Immature natural killer cell (primary cell): ENCODE results near the gene DZANK1. TPM values are rescaled to one million over a fixed set of nuclear protein-coding genes. Genes with fewer than 3 reads are reported as not detected.
"Not testable (repeated sequence)": the region's sequence is repeated elsewhere in the genome, so short reads cannot be mapped to it uniquely, and the experiment has no call there.

Experiments used
- DNase-seq, 3 donors: peaks; one replicate each; pipeline ENCODE4 v3.0.0; 2022; ENCODE audit warnings: mixed read lengths in 1 of 3
- H3K27ac Mint-ChIP-seq, 6 donors: one replicate each; pipeline ENCODE4 v1.8.0; 2020; ENCODE audit warnings: mixed read lengths in 6 of 6, mild to moderate bottlenecking in 5 of 6, inconsistent platforms in 4 of 6, moderate library complexity in 3 of 6
- H3K27me3 Mint-ChIP-seq, 3 donors: one replicate each; pipeline ENCODE4 v1.8.0; 2020 to 2021; ENCODE audit warnings: low read depth in 3 of 3, mild to moderate bottlenecking in 3 of 3, mixed read lengths in 3 of 3, moderate library complexity in 3 of 3, inconsistent platforms in 1 of 3
- H3K36me3 Mint-ChIP-seq, 3 donors: one replicate each; pipeline ENCODE4 v1.8.0; 2020; ENCODE audit warnings: mixed read lengths in 3 of 3, inconsistent platforms in 2 of 3, mild to moderate bottlenecking in 2 of 3
- H3K4me1 Mint-ChIP-seq, 2 donors: one replicate each; pipeline ENCODE4 v1.8.0; 2020; ENCODE audit warnings: inconsistent platforms in 2 of 2, mild to moderate bottlenecking in 2 of 2, mixed read lengths in 2 of 2, moderate library complexity in 1 of 2
- H3K4me3 Mint-ChIP-seq, 5 donors: one replicate each; pipeline ENCODE4 v1.8.0; 2020; ENCODE audit warnings: mild to moderate bottlenecking in 5 of 5, mixed read lengths in 5 of 5, inconsistent platforms in 3 of 5, moderate library complexity in 3 of 5
- H3K9me3 Mint-ChIP-seq, 6 donors: one replicate each; pipeline ENCODE4 v1.8.0; 2020; ENCODE audit warnings: mild to moderate bottlenecking in 6 of 6, mixed read lengths in 6 of 6, inconsistent platforms in 4 of 6, moderate library complexity in 3 of 6
- polyA plus RNA-seq, 3 donors: library from polyadenylated mRNA; unstranded; fragments of 300-500 nt; fragmentation: Illumina TruSeq; gene quantifications; one replicate each; pipeline ENCODE4 v1.2.3, GENCODE V29; 2021

The DZANK1 gene
- polyA plus RNA-seq, 3 donors from 2014 or later = 1.2 to 1.6 TPM; not detected in 1

DNA sequence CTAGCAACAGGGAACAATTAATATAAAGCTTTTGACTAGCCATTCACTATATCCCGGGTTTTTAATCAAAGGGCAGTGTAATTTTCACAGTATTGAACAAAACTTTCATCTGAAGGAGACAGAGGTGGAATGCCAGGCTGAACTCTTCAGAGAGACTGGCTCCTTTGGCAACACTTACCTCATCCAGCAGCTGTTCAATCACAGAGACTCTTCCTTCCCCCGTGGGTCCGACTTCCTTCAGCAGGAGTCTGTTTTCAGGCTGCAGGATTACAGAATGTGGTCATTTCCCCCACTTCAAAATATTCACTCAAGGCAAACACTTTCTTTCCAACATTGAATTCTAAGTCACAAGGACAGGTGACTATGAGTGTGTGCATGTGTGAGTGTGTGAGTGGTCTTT lies 76.6 kb downstream of the DZANK1 start:
- Mint-ChIP-seq H3K27me3 (peaks cover 0 to 2% (median 0%) of the 10 kb centered on the region in 3 donors), H3K9me3 (no peaks in the 10 kb centered on the region), H3K36me3 (peaks cover 13 to 19% (median 14%) of the 10 kb centered on the region in 3 donors), H3K27ac (no peak overlapping the region), H3K4me3 (no peak overlapping the region), H3K4me1 (no peaks in the 10 kb centered on the region)
- DNase-seq = no peak

DNA sequence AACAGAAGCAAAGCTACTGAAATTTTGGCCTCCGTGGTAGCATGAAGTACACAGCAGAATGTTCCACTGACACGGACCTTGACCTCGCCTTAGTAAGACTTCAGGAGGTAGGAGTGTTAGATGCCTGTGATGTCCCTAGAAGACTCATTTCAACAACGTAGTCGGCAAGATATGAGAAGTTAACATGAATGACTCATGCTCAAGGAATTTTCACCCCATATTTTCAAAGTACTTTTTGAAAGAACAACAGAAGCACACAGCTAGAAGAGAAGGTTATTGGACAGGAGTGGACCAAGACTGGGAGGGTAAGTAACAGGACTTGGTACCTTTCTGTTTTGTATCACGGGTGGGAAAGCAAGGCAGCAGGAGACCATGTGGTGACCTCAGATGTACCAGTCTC lies 78.0 kb downstream of the DZANK1 start:
- peaks cover 13 to 19% (median 14%) of the 10 kb centered on the region in 3 donors for H3K36me3 Mint-ChIP-seq
- no peaks in the 10 kb centered on the region for H3K9me3 Mint-ChIP-seq
- H3K4me1 Mint-ChIP-seq = no peaks in the 10 kb centered on the region
- no peak overlapping the region for H3K4me3 Mint-ChIP-seq
- H3K27me3 Mint-ChIP-seq = peaks cover 0 to 2% (median 0%) of the 10 kb centered on the region in 3 donors
- no peak overlapping the region for H3K27ac Mint-ChIP-seq
- no peak for DNase-seq

DNA sequence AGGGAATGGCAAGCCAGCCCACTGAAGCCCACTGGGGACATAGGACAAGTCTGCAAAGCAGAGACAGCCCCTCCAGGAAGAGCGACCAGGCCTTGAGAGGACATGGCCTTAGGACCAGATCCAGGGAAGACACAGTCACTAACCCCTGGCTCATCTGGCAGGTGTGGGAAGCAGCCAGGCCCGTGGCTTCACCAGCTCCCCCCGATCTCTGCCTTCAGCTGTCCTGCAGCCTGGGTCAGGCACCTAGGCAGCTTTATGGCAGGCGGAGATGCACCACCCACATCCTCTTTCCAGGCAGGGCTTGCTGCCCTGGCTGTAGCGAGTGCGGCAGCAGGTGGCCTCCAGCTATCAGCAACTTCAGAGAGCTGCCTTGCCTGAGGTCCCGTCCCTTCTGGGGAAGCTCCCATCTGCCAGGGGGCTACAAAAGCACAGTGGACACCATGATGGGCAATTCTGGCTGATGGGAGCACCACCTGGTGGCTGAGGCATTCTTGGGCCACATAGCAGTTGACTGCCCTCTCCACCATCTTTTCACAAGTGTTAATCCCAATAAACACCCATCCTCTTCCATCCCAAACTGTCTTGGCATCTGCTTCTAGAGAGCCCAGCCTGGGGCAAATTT lies 85.8 kb downstream of the DZANK1 start:
- Mint-ChIP-seq H3K36me3 (peaks cover 4 to 6% (median 6%) of the 10 kb centered on the region in 3 donors), H3K4me1 (no peaks in the 10 kb centered on the region), H3K9me3 (no peaks in the 10 kb centered on the region), H3K4me3 (no peak overlapping the region), H3K27ac (no peak overlapping the region), H3K27me3 (peaks cover 0 to 2% (median 1%) of the 10 kb centered on the region in 3 donors)
- no peak for DNase-seq

DNA sequence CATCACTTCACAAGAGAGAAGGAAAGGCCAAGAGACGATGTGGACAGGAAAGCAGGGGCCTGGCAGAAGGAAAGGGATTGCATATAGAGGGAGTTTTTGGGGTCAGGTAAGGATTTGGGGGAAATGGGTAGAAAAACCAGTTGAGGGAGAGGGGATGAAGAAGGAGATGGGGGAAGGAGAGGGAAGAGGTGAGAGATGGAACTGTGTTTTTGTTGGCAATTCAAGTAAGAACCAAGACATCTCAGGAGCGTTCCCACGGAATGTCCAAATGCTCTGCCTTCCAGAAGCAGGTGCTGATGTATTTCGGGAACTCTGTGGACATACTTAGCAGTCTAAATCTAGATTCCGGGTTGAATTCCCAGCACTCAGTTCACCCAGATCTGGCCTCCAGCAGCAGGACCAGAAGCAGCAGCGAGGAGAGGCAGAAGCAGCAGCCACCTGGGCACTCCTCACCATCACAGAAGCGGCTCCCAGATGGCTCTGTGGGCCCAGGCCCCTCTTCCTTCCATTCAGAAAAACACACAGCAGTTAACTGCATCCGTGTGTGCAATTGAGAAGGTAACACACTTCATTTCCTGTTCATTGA lies 88.8 kb downstream of the DZANK1 start:
- peaks cover 0 to 2% (median 1%) of the 10 kb centered on the region in 3 donors for H3K27me3 Mint-ChIP-seq
- H3K4me1 Mint-ChIP-seq = no peaks in the 10 kb centered on the region
- DNase-seq = no peak

DNA sequence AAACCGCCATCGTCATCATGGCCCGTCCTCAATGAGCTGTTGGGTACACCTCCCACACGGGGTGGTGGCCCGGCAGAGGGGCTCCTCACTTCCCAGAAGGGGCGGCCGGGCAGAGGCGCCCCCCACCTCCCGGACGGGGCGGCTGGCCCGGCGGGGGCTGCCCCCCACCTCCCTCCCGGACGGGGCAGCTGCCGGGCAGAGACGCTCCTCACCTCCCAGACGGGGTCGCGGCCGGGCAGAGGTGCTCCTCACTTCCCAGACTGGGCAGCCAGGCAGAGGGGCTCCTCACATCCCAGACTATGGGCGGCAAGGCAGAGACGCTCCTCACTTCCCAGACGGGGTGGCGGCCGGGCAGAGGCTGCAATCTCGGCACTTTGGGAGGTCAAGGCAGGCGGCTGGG lies 91.3 kb downstream of the DZANK1 start:
- H3K4me1 Mint-ChIP-seq, DNase-seq, H3K36me3 Mint-ChIP-seq, H3K27ac Mint-ChIP-seq, H3K4me3 Mint-ChIP-seq, H3K27me3 Mint-ChIP-seq, H3K9me3 Mint-ChIP-seq: not testable (repeated sequence)

More for the DNA sequence above, 88.8 kb downstream of the DZANK1 start:
- no peak overlapping the region for H3K4me3 Mint-ChIP-seq
- no peaks in the 10 kb centered on the region for H3K36me3 Mint-ChIP-seq
- H3K27ac Mint-ChIP-seq = peak overlapping the region in 1 of 6 donors; percentile 10
- no peaks in the 10 kb centered on the region for H3K9me3 Mint-ChIP-seq

DNA sequence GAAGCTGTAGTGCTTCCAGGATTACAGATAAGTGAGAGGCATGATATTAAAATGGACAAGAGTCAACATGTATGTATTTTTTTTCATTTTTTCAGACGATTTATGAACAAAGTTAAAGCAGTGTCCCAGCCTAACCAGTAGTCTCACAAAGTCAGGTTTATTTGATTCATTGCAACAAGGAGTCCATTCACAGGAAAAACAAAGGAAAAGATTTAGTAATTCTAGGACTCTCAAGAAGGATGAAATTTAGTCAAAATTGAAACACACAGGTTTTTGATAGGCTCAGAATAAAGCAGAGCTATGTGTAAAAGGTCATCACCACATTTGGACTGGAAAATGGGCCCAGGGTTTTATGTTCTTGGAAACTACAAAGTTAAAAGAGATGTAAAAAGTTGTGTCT lies 94.5 kb downstream of the DZANK1 start:
- peaks cover 0 to 2% (median 0%) of the 10 kb centered on the region in 6 donors for H3K9me3 Mint-ChIP-seq
- H3K4me3 Mint-ChIP-seq = no peak overlapping the region
- no peak for DNase-seq
- no peaks in the 10 kb centered on the region for H3K4me1 Mint-ChIP-seq
- no peak overlapping the region for H3K27ac Mint-ChIP-seq
- peaks cover 0 to 4% (median 3%) of the 10 kb centered on the region in 3 donors for H3K27me3 Mint-ChIP-seq
- H3K36me3 Mint-ChIP-seq = no peaks in the 10 kb centered on the region

DNA sequence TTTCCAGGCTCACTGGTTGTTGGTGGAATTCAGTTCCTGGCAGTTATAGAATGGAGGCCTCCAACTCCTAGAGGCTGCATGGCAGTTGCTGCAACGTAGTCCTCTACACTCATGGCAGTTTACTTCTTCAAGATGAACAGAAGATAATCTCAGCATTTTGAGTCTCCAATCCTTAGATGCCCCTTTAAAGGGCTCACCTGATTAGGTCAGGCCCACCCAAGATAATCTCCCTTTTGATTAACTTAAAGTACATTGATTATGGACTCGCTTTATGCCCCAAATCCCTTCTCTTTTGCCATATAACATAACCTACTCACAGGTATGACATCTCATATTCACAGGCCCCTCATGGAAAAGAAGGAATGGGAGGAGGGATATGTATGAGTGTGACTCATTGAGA lies 102.1 kb downstream of the DZANK1 start:
- H3K4me1 Mint-ChIP-seq = no peaks in the 10 kb centered on the region
- peaks cover 3% of the 10 kb centered on the region in 3 donors for H3K27me3 Mint-ChIP-seq
- H3K36me3 Mint-ChIP-seq = no peaks in the 10 kb centered on the region
- H3K9me3 Mint-ChIP-seq = no peaks in the 10 kb centered on the region
- H3K4me3 Mint-ChIP-seq = no peak overlapping the region
- no peak for DNase-seq
- H3K27ac Mint-ChIP-seq = no peak overlapping the region

DNA sequence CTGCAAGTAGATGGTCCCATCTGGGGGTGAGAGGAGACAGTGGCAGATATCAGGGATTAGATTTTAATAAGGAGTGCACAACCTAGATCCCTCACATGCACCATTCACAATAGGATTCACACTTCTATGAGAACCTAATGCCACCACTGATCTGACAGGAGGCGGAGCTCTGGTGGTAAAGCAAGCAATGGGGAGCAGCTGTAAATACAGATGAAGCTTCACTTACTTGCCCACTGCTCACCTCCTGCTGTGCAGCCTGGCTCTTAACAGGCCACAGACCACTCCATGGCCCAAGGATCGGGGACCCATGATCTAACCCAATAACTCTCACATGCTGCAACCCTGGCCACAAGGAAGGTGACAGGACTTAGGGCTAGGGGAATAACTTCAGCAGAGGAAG lies 103.1 kb downstream of the DZANK1 start:
- peaks cover 3% of the 10 kb centered on the region in 3 donors for H3K27me3 Mint-ChIP-seq
- no peaks in the 10 kb centered on the region for H3K4me1 Mint-ChIP-seq
- H3K4me3 Mint-ChIP-seq = no peak overlapping the region
- no peak overlapping the region for H3K27ac Mint-ChIP-seq
- H3K9me3 Mint-ChIP-seq = no peaks in the 10 kb centered on the region
- no peak for DNase-seq
- H3K36me3 Mint-ChIP-seq = no peaks in the 10 kb centered on the region

DNA sequence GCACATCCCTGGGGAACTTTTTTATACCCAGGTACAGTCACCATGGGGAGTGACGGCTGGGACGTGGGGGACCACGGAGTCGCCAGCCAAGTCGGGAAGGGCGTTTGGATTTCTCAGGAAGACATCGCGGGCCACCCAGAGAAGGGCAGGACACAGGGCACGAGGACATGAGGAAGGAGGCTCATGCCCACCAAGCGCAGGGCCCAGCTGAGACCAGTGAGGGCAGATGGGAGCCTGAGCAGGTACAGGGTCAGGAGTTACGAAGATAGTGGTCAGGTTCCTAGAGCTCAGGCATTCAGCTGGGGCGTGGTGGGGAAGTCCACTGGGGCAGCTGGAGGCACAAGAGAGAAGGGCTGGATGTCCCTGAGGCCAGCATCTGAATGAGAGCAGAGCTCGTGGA lies 103.9 kb downstream of the DZANK1 start:
- Mint-ChIP-seq H3K4me1 (no peaks in the 10 kb centered on the region), H3K4me3 (no peak overlapping the region), H3K27ac (no peak overlapping the region), H3K36me3 (no peaks in the 10 kb centered on the region), H3K9me3 (no peaks in the 10 kb centered on the region), H3K27me3 (peaks cover 3% of the 10 kb centered on the region in 3 donors)
- DNase-seq = no peak

DNA sequence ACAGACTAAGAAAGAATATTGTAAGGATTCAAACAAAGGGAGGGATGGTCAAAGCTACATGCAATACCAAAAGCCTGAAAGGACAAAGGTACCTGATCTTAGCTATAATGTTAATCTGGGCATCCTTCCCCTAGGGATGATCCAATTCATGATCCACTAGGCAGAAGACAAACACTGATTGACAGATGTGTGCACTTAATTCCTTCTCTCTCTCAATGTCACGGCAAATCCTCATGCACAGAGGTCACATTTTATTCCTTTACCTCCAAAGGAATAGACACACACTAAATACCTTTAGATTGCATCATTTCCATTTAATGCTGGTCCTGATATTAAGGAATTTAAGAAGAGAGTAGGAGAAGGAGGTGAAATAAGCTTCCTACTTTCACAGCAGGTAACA lies 105.2 kb downstream of the DZANK1 start:
- Mint-ChIP-seq H3K4me1 (no peaks in the 10 kb centered on the region), H3K36me3 (no peaks in the 10 kb centered on the region), H3K4me3 (no peak overlapping the region), H3K27ac (no peak overlapping the region), H3K9me3 (no peaks in the 10 kb centered on the region), H3K27me3 (peaks cover under 1 to 3% (median 3%) of the 10 kb centered on the region in 3 donors)
- DNase-seq = no peak

DNA sequence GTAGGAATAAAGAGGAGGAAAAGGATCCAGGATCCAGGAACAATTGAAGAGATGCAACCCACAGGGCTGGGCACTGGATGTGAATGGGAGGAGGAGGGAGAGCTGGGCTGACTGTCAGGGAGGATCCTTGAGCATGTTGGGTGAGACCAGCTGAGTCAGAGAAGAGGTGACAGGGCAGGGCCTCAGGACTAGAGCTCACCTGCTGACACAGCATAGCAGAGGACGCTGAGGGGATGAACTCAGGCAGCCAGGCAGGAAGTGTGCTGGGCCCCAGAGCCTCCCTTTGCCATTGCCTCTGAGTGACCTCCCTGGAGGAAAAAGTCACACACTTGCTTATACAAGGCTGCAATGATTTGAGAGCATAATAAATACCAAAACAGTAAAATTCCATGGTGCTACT lies 106.2 kb downstream of the DZANK1 start:
- Mint-ChIP-seq H3K9me3 (no peaks in the 10 kb centered on the region), H3K27me3 (peaks cover 2 to 3% (median 3%) of the 10 kb centered on the region in 3 donors), H3K4me1 (no peaks in the 10 kb centered on the region), H3K4me3 (no peak overlapping the region), H3K27ac (no peak overlapping the region), H3K36me3 (no peaks in the 10 kb centered on the region)
- DNase-seq = no peak

DNA sequence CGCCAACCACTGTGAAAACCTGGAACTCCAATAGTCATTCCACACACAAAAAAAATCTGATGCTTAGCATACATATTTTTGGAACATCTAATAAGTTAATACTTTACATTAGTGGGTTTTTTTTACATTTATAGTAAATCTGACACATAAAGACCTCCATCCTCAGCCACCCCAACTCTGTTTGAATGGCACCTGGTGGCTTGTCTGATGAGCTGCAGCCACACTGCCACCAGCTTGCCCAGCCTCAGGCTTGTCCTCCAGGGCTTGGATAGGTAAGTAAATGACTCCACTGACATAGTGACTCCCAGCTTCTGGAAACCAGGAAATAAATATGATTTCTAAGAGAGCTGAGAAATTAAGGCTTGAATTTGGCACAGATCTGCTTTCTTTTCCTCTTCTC lies 107.0 kb downstream of the DZANK1 start:
- no peaks in the 10 kb centered on the region for H3K4me1 Mint-ChIP-seq
- H3K4me3 Mint-ChIP-seq = no peak overlapping the region

DNA sequence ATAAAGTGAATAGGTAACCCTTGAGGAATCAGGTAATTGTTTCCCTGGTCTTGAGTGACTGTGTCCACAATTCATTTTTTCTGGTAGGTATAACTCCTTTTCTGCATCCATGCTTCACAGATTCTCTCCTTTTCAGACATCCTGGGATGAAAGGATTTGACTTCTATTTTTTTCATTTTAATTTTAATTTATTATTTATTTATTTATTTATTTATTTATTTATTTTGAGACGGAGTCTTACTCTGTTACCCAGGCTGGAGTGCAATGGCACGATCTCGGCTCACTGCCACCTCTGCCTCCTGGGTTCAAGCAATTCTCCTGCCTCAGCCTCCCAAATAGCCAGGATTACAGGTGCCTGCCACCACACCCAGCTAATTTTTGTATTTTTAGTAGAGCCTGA lies 117.1 kb downstream of the DZANK1 start:
- H3K9me3 Mint-ChIP-seq, H3K36me3 Mint-ChIP-seq, H3K4me1 Mint-ChIP-seq, DNase-seq, H3K4me3 Mint-ChIP-seq, H3K27ac Mint-ChIP-seq: not testable (repeated sequence)
- peaks cover 0 to 11% (median 6%) of the 10 kb centered on the region in 3 donors for H3K27me3 Mint-ChIP-seq

More for the DNA sequence above, 107.0 kb downstream of the DZANK1 start:
- no peak for DNase-seq
- Mint-ChIP-seq H3K36me3 (no peaks in the 10 kb centered on the region), H3K27ac (no peak overlapping the region), H3K27me3 (peaks cover under 1 to 3% (median 2%) of the 10 kb centered on the region in 3 donors), H3K9me3 (peaks cover 0 to 2% (median 0%) of the 10 kb centered on the region in 6 donors)
